Astrocyte (in vitro differentiated cells and primary cell): ENCODE data around the gene NPLOC4. TPM values are rescaled to one million over a fixed set of nuclear protein-coding genes. Genes with fewer than 3 reads are reported as not detected.

Experiments used
- DNase-seq: peaks from one replicate; pipeline ENCODE4 v3.0.0-alpha.2; 2010; ENCODE audit warnings: low read depth
- FAIRE-seq: peaks from 2 replicates; lab custom pipeline; 2011; peaks lifted over from hg19 to GRCh38; lab: Jason Lieb, UNC
- H2AFZ ChIP-seq: 2 replicates; pipeline ENCODE4 v1.6.0; 2012; ENCODE audit warnings: low read depth, low read length, inconsistent platforms
- H3K27ac ChIP-seq: 2 replicates; pipeline ENCODE4 v1.5.1; 2011; ENCODE audit warnings: low read depth, low read length, inconsistent platforms
- H3K27me3 ChIP-seq: 2 replicates; pipeline ENCODE4 v1.6.0; 2011; ENCODE audit warnings: low read length, inconsistent platforms; ENCODE audit not compliant: insufficient read depth
- H3K36me3 ChIP-seq: 2 replicates; pipeline ENCODE4 v1.5.1; 2011; ENCODE audit warnings: low read length, inconsistent platforms; ENCODE audit not compliant: insufficient read depth
- H3K4me1 ChIP-seq: 2 replicates; pipeline ENCODE4 v1.5.1; 2011; ENCODE audit warnings: low read length, inconsistent platforms; ENCODE audit not compliant: insufficient read depth
- H3K4me2 ChIP-seq: 2 replicates; pipeline ENCODE4 v1.6.0; 2012; ENCODE audit warnings: low read length, inconsistent platforms
- H3K4me3 ChIP-seq: 2 replicates; pipeline ENCODE4 v1.5.1; 2011; ENCODE audit warnings: low read depth, mild to moderate bottlenecking, low read length, inconsistent platforms; ENCODE audit not compliant: insufficient read depth
- H3K79me2 ChIP-seq: 2 replicates; pipeline ENCODE4 v1.6.0; 2012; ENCODE audit warnings: mild to moderate bottlenecking, low read length, inconsistent platforms; ENCODE audit not compliant: insufficient read depth
- H3K9ac ChIP-seq: 2 replicates; pipeline ENCODE4 v1.6.0; 2012; ENCODE audit warnings: mild to moderate bottlenecking, low read length, inconsistent platforms
- H3K9me3 ChIP-seq: 2 replicates; pipeline ENCODE4 v1.5.1; 2012; ENCODE audit warnings: low read depth, mild to moderate bottlenecking, low read length, inconsistent platforms; ENCODE audit not compliant: insufficient read depth
- H4K20me1 ChIP-seq: 2 replicates; pipeline ENCODE4 v1.6.0; 2012; ENCODE audit warnings: low read length, inconsistent platforms; ENCODE audit not compliant: insufficient read depth
- H3K27ac Mint-ChIP-seq: one replicate; pipeline ENCODE4 v1.8.0; 2021; ENCODE audit warnings: mild to moderate bottlenecking, mixed read lengths; ENCODE audit not compliant: unreplicated experiment
- H3K27me3 Mint-ChIP-seq: one replicate; pipeline ENCODE4 v1.8.0; 2021; ENCODE audit warnings: low read depth, mixed read lengths; ENCODE audit not compliant: unreplicated experiment
- H3K36me3 Mint-ChIP-seq: one replicate; pipeline ENCODE4 v1.8.0; 2021; ENCODE audit warnings: low read depth, mixed read lengths; ENCODE audit not compliant: unreplicated experiment
- H3K4me1 Mint-ChIP-seq: one replicate; pipeline ENCODE4 v1.8.0; 2021; ENCODE audit warnings: low read depth, mixed read lengths; ENCODE audit not compliant: unreplicated experiment
- H3K4me3 Mint-ChIP-seq: one replicate; pipeline ENCODE4 v1.8.0; 2021; ENCODE audit warnings: mild to moderate bottlenecking, moderate library complexity, mixed read lengths; ENCODE audit not compliant: unreplicated experiment
- H3K9me3 Mint-ChIP-seq: one replicate; pipeline ENCODE4 v1.8.0; 2021; ENCODE audit warnings: mild to moderate bottlenecking, mixed read lengths; ENCODE audit not compliant: unreplicated experiment
- CTCF ChIP-seq: IDR thresholded peaks from 2 replicates; pipeline ENCODE4 v1.5.1; 2011; ENCODE audit warnings: low read depth, mild to moderate bottlenecking, inconsistent platforms, low read length, moderate library complexity; ENCODE audit not compliant: insufficient read depth
- EZH2 ChIP-seq: IDR thresholded peaks from 2 replicates; pipeline ENCODE4 v1.6.1; 2012; ENCODE audit warnings: mild to moderate bottlenecking, low read length, inconsistent platforms; ENCODE audit not compliant: insufficient read depth
- total RNA-seq: library from RNA; stranded (reverse); gene quantifications from 2 replicates; pipeline ENCODE4 v1.2.1, GENCODE V29; 2021

NPLOC4 gene
- total RNA-seq, 1 donor from 2014 or later = 125 TPM

GRCh38 chr17:81652906-81653771 lies 16.2 kb upstream of the NPLOC4 start:
- Histone ChIP-seq H2AFZ (peak overlapping the region; percentile 41), H3K4me1 (peaks cover 8% of the 10 kb centered on the region), H3K79me2 (no peaks in the 10 kb centered on the region), H4K20me1 (no peaks in the 10 kb centered on the region), H3K9ac (no peak overlapping the region), H3K4me2 (peak overlapping the region; percentile 13), H3K27ac (no peak overlapping the region), H3K36me3 (no peaks in the 10 kb centered on the region), H3K27me3 (peaks cover 9% of the 10 kb centered on the region), H3K9me3 (peaks cover 7% of the 10 kb centered on the region), H3K4me3 (no peak overlapping the region)
- TF ChIP-seq EZH2 (no peak), CTCF (no peak)
- Mint-ChIP-seq H3K27ac (no peak overlapping the region), H3K9me3 (no peaks in the 10 kb centered on the region), H3K36me3 (no peaks in the 10 kb centered on the region), H3K4me3 (no peak overlapping the region), H3K4me1 (no peaks in the 10 kb centered on the region), H3K27me3 (peaks cover 5% of the 10 kb centered on the region)
- FAIRE-seq (no peak), DNase-seq (no peak)

DNA sequence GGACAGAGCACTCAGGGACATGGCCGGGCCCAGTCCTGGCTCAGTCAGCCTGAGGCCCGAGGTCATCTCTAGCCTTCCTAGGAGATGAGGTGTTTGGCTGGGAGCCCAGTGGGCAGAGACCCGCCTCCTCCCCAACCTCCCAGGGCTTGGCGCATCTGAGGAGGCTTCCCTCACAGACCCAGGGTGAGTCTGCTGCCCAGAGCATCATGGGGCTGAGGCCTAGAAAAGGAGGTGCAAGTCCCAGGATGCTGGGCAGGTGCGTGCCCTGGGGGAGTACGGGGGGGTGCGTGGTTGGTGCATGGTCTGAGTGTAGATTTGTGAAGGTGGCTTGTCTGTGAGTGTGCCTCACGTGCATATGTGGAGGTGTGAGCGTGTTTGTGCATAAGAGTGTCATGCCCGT lies 14.8 kb upstream of the NPLOC4 start:
- Mint-ChIP-seq H3K27me3 (peaks cover 17% of the 10 kb centered on the region), H3K9me3 (peaks cover 4% of the 10 kb centered on the region), H3K4me1 (no peaks in the 10 kb centered on the region), H3K36me3 (peaks cover 2% of the 10 kb centered on the region), H3K27ac (no peak overlapping the region), H3K4me3 (no peak overlapping the region)
- TF ChIP-seq CTCF (no peak), EZH2 (no peak)
- no peak for FAIRE-seq
- Histone ChIP-seq H3K36me3 (no peaks in the 10 kb centered on the region), H3K27me3 (peaks cover 20% of the 10 kb centered on the region), H3K4me1 (peaks cover 8% of the 10 kb centered on the region), H2AFZ (no peak overlapping the region), H3K9me3 (peaks cover 7% of the 10 kb centered on the region), H3K27ac (no peak overlapping the region), H3K9ac (no peak overlapping the region), H4K20me1 (no peaks in the 10 kb centered on the region), H3K4me3 (no peak overlapping the region), H3K79me2 (no peaks in the 10 kb centered on the region), H3K4me2 (peak overlapping the region; percentile 50)
- peak; percentile 75 for DNase-seq

GRCh38 chr17:81650951-81651350 lies 14.0 kb upstream of the NPLOC4 start:
- H3K36me3 Mint-ChIP-seq = peaks cover 2% of the 10 kb centered on the region
- peaks cover 4% of the 10 kb centered on the region for H3K9me3 Mint-ChIP-seq
- Histone ChIP-seq H3K36me3 (no peaks in the 10 kb centered on the region), H3K9me3 (peaks cover 7% of the 10 kb centered on the region), H3K27ac (no peak overlapping the region), H3K4me3 (no peak overlapping the region), H2AFZ (no peak overlapping the region), H4K20me1 (no peaks in the 10 kb centered on the region), H3K27me3 (peaks cover 20% of the 10 kb centered on the region), H3K4me2 (no peak overlapping the region), H3K4me1 (peaks cover 8% of the 10 kb centered on the region), H3K79me2 (no peaks in the 10 kb centered on the region), H3K9ac (no peak overlapping the region)
- no peak for TF ChIP-seq CTCF
- TF ChIP-seq EZH2 = no peak
- H3K27me3 Mint-ChIP-seq = peaks cover 18% of the 10 kb centered on the region
- no peak overlapping the region for H3K27ac Mint-ChIP-seq
- no peak overlapping the region for H3K4me3 Mint-ChIP-seq
- FAIRE-seq (no peak), DNase-seq (no peak)
- H3K4me1 Mint-ChIP-seq = no peaks in the 10 kb centered on the region
